GM18873 (cell line): ENCODE results near the gene GCNT2.
"Not testable (repeated sequence)": the region's sequence is repeated elsewhere in the genome, so short reads cannot be mapped to it uniquely, and the experiment has no call there.

Experiments used
- ATAC-seq: cut with Tn5 transposase; IDR thresholded peaks from one replicate; pipeline ENCODE4 v1.9.1; 2021; ENCODE audit warnings: mild to moderate bottlenecking, moderate library complexity, moderate number of reproducible peaks; ENCODE audit not compliant: unreplicated experiment, low FRiP score

GCNT2 gene

DNA sequence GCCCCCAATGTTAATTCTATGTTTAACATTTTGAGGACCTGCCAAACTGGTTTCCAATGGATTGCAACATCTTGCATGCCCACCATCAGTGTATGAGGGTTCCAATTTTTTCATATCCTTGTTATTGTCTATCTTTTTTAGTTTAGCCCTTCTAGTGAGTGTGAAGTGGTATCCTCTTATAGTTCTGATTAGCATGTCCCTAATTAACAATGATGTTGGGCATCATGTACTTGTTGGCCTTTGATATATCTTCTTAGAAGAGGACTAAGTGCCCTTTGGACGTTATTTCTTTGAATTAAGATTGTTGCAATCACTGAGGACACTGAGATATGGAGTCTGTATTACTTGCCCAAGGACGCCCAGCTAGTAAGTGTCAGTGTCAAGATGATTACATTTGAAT lies 22.3 kb downstream of the GCNT2 start:
- ATAC-seq: no peak

- no peak for ATAC-seq
Measured at GRCh38 chr6:10545482-10545881, 24.3 kb downstream of the GCNT2 start.

DNA sequence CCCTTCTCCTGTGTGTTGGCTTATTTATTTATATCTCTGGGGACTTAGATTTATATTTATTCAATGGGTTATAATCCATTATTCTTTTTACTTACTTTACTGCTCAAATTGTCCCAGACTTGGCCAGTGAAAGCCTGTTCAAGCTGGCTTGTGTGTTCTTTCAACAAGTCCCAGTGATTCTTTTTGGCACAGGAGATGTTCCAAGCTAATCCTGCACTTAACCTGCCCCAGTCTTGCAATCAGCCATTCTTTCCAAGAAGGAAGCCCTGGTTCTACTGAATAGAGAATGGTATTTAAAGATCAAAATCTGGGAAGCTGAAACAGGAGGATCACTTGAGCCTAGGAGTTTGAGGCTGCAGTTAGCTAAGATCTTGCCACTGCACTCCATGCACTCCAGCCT lies 26.7 kb downstream of the GCNT2 start:
- no peak for ATAC-seq

DNA sequence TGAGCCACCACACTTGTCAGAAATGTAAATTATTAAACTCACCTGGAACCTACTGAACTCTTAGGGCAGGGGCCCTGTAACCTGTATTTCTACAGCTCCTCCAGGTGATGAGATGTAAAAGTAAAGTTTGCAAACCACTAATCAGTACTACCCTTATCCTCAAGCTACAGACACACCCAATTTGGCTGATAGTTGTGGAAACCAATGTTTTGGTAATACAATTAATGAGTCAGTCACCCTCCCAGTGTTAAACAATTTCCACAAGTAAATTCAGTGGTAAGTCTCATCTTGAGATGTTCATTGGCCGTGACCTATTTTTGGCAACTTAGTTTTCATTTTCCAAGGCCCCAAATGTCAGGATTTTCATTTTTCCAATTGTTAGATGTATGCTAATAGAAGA lies 29.6 kb downstream of the GCNT2 start:
- ATAC-seq: no peak

- ATAC-seq: no peak
Measured at GRCh38 chr6:10552270-10552810, 31.2 kb downstream of the GCNT2 start.

DNA sequence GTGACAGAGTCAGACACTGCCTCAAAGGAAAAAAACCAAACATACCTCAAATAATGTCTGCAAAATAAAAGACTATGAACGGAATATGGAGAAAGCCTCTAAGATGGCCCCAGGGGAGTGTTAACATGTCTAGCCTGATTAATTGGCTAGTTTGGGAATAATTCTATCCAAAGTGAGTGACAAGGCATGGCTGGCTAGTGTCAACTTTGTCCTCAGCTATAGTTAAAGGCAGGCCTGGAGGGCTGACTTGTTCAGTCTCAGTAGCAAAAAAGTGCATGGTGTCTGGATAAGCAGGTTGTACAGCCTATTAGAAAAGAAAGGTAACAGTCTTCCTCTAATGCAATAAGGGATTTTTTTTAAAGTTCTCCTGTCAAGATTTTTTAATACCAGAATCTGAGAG lies 32.7 kb downstream of the GCNT2 start:
- no peak for ATAC-seq

DNA sequence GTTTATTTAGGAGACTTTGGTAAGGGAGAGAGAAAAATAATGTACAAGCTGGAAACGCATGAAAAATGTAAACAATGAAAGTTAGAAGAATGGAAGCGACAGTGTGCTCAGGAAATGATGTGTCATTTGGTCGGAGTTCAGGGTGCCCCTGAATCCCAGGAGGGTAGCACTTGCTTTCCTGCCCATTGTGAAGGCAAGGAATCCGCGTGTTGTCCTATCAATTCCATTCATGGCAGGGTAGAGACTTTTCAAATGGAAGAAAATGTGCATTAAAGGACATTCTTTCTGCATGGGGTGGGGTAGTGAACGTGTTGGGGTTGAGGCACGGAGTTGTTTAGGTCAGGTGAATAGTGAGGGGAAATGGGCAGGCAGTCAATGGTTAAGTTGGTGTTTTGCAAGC lies 33.7 kb downstream of the GCNT2 start:
- ATAC-seq: no peak

DNA sequence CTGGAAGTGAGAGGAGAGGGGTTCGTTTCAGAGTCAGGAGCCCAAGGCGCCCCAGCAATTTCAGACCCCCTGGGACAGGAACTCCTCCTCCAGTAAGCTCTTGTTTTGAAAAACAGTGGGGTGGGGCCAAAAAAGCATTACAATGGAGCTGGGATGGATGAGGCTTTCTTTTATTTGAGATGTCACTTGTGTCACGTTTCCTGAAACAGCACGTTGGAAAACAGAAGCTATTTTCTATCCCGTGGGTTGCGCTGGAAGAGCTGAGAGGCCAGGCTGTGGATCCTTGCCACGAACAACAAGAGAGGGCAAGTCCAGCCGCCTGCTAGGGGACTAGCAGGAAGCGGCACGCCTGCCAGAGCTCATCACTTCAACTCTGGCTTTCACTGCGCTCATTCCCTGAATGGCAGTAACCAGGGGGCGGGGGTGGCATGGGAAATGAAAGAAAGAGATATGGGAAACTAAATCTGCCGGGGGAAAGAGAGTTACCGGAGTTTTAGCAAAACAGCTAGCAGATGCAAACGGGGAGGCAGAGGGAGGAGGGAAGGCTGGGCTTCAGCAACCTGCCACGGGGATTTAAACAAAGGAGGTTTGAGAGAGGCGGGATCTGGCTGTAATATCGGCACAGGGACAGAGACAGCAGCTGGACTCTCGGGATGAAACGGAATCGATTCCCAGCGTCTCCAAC lies 34.6 kb downstream of the GCNT2 start:
- no peak for ATAC-seq

DNA sequence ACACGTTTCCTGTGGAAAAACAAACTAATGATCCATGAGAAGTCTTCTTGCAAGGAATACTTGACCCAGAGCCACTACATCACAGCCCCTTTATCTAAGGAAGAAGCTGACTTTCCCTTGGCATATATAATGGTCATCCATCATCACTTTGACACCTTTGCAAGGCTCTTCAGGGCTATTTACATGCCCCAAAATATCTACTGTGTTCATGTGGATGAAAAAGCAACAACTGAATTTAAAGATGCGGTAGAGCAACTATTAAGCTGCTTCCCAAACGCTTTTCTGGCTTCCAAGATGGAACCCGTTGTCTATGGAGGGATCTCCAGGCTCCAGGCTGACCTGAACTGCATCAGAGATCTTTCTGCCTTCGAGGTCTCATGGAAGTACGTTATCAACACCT lies 35.4 kb downstream of the GCNT2 start:
- ATAC-seq: no peak

GRCh38 chr6:10556992-10557391 lies 35.8 kb downstream of the GCNT2 start:
- no peak for ATAC-seq

DNA sequence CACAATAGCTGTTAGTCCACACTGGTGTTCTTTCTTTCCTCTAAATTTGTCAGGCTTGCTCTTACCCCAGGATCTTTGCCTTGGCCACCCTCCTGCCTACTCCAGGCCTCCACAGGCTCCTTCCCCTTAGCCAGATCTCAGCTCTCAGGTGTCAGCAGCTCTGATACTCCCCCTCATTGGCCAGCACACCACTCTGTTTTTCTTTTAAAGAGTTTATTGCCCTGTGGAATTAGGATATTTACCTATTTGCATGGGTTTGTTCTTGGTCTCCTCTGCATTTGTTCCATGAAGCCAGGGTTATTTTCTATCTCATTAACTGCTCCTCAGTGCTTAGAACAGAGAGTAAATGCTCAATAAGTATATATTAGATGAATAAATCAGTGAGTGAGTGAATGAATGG lies 36.8 kb downstream of the GCNT2 start:
- no peak for ATAC-seq

- no peak for ATAC-seq
Measured at GRCh38 chr6:10558565-10558964, 37.4 kb downstream of the GCNT2 start.

GRCh38 chr6:10559522-10560152 lies 38.5 kb downstream of the GCNT2 start:
- no peak for ATAC-seq

- ATAC-seq: no peak
Measured at GRCh38 chr6:10561611-10562199, 40.6 kb downstream of the GCNT2 start.

DNA sequence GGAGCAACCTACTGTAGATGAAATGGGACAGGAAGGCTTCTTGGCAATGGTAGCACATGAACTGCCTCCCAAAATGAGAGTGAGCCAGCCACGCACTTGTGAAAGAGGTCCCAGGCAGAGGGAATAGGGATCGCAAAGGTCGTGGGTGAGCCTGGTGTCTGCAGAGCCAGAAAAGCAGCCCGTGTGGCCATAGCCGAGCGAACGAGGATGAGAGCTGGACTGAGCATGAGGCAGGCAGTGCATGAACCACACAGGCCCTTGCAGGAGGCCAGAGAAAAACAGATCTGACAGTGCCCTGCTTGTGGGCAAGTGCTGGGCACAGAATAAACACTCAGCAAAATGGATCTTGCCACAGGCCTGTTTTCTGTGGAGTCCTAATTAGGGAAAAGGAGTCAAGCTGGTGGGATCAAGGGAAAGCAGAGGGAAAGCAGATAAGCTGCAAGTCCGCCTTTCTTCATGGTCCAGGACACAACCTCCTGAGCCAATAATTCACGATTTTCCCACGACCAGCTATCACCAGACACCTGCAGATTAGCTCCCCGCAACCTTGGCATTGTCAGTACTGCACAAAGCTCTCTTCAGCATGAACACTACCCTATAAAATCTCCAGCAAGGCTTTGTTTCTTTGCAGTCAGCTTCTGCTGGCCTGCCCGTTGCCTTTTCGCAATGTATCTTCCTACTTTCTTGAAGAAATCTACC lies 44.0 kb downstream of the GCNT2 start:
- no peak for ATAC-seq

GRCh38 chr6:10565913-10566312 lies 44.8 kb downstream of the GCNT2 start:
- no peak for ATAC-seq

GRCh38 chr6:10567256-10568026 lies 46.3 kb downstream of the GCNT2 start:
- ATAC-seq: no peak

DNA sequence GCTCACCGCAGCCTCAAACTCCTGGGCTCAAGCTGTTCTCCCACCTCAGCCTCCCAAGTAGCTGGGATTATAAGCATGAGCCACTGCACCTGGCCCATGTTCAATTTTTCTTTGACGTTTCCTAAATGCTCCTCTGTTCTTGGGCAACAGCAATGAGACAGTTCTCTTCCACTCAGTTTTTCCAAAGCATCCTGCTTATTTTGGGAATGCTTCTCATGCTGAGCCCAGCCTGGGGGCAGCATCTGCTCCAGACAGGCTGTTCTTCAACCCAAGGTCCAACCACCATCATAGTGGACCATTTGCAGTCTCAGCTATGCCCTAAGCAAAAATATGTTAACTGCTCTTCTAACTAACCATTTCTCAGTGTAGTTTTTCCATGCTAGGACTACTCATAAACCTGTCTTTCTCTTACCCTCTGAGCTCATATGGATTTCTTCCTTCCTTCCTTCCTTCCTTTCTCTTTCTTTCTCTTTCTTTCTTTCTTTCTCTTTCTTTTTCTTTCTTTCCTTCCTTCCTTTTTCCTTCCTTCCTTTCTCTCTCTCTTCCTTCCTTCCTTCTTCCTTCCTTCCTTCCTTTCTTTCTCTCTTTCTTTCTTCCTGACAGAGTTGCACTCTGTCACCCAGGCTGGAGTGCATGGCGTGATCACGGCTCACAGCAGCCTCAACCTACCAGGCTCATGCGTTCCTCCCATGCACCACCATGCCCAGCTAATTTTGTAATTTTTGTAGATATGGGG lies 48.4 kb downstream of the GCNT2 start:
- no peak for ATAC-seq

GRCh38 chr6:10575519-10575918 lies 54.4 kb downstream of the GCNT2 start:
- ATAC-seq: not testable (repeated sequence)

- no peak for ATAC-seq
Measured at GRCh38 chr6:10576226-10576625, 55.1 kb downstream of the GCNT2 start.
